GM10266 (cell line): ENCODE results near the gene MICALL2.

Experiments used
- DNase-seq: peaks from one replicate; pipeline ENCODE4 v3.0.0; 2012; ENCODE audit errors: extremely low spot score
- CTCF ChIP-seq: IDR thresholded peaks from 2 replicates; pipeline ENCODE4 v1.5.1; 2012; ENCODE audit warnings: mild to moderate bottlenecking, low read depth; ENCODE audit not compliant: control insufficient read depth, insufficient read depth; ENCODE audit errors: missing control alignments

Gene MICALL2

GRCh38 chr7:1437155-1437880 lies 22.0 kb downstream of the MICALL2 start:
- DNase-seq: no peak
- TF ChIP-seq CTCF: no peak

- DNase-seq: no peak
- no peak for TF ChIP-seq CTCF
Measured at GRCh38 chr7:1436608-1437007, 22.7 kb downstream of the MICALL2 start.

- no peak for TF ChIP-seq CTCF
- DNase-seq: no peak
Measured at GRCh38 chr7:1434891-1435670, 24.2 kb downstream of the MICALL2 start.

- no peak for TF ChIP-seq CTCF
- no peak for DNase-seq
Measured at GRCh38 chr7:1434165-1434718, 25.0 kb downstream of the MICALL2 start.

- TF ChIP-seq CTCF: no peak
Measured at GRCh38 chr7:1433128-1433920, 25.9 kb downstream of the MICALL2 start.

GRCh38 chr7:1432411-1433082 lies 26.7 kb downstream of the MICALL2 start:
- DNase-seq: peak; percentile 86
- TF ChIP-seq CTCF: peak; percentile 99

More at GRCh38 chr7:1433128-1433920, 25.9 kb downstream of the MICALL2 start:
- no peak for DNase-seq
